ENCODE measurements around the gene POR. TPM values are rescaled to one million over a fixed set of nuclear protein-coding genes. Genes with fewer than 3 reads are reported as not detected.
A peak's percentile ranks its signal among the peaks of the same experiment; 100 is the strongest.

Gene POR
- total and polyA plus RNA-seq, 2 of the 13 experiments (the other 11 are each of a cell fraction or from before 2014, with no cell fraction given), result 145 to 266 TPM

GRCh38 chr7:76020031-76020714 lies 105.2 kb downstream of the POR start (continued):
- no peak for TF ChIP-seq FIP1L1 (IDR thresholded peaks at IDR 0.05; ENCODE audit: borderline replicate concordance, insufficient read depth, low read depth, low read length)
- no peak for TF ChIP-seq ARHGAP35 (CRISPR knock-in tag; IDR thresholded peaks at IDR 0.05; ENCODE audit: borderline replicate concordance)
- TF ChIP-seq ATF3 (CRISPR knock-in tag; IDR thresholded peaks at IDR 0.05), result no peak
- TF ChIP-seq, protein P1, sequence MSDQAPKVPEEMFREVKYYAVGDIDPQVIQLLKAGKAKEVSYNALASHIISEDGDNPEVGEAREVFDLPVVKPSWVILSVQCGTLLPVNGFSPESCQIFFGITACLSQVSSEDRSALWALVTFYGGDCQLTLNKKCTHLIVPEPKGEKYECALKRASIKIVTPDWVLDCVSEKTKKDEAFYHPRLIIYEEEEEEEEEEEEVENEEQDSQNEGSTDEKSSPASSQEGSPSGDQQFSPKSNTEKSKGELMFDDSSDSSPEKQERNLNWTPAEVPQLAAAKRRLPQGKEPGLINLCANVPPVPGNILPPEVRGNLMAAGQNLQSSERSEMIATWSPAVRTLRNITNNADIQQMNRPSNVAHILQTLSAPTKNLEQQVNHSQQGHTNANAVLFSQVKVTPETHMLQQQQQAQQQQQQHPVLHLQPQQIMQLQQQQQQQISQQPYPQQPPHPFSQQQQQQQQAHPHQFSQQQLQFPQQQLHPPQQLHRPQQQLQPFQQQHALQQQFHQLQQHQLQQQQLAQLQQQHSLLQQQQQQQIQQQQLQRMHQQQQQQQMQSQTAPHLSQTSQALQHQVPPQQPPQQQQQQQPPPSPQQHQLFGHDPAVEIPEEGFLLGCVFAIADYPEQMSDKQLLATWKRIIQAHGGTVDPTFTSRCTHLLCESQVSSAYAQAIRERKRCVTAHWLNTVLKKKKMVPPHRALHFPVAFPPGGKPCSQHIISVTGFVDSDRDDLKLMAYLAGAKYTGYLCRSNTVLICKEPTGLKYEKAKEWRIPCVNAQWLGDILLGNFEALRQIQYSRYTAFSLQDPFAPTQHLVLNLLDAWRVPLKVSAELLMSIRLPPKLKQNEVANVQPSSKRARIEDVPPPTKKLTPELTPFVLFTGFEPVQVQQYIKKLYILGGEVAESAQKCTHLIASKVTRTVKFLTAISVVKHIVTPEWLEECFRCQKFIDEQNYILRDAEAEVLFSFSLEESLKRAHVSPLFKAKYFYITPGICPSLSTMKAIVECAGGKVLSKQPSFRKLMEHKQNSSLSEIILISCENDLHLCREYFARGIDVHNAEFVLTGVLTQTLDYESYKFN (CRISPR knock-in tag; conservative IDR thresholded peaks at IDR 0.05), result no peak
- TF ChIP-seq RBFOX2 (IDR thresholded peaks at IDR 0.05; ENCODE audit: low read depth, low read length), result no peak
- no peak for TF ChIP-seq MEIS1 (CRISPR knock-in tag; IDR thresholded peaks at IDR 0.05; ENCODE audit: borderline replicate concordance)
- no peak for TF ChIP-seq REXO4 (CRISPR knock-in tag; IDR thresholded peaks at IDR 0.05; ENCODE audit: borderline replicate concordance)
- no peak for TF ChIP-seq REL (CRISPR knock-in tag; conservative IDR thresholded peaks at IDR 0.05)
- TF ChIP-seq, protein P2, sequence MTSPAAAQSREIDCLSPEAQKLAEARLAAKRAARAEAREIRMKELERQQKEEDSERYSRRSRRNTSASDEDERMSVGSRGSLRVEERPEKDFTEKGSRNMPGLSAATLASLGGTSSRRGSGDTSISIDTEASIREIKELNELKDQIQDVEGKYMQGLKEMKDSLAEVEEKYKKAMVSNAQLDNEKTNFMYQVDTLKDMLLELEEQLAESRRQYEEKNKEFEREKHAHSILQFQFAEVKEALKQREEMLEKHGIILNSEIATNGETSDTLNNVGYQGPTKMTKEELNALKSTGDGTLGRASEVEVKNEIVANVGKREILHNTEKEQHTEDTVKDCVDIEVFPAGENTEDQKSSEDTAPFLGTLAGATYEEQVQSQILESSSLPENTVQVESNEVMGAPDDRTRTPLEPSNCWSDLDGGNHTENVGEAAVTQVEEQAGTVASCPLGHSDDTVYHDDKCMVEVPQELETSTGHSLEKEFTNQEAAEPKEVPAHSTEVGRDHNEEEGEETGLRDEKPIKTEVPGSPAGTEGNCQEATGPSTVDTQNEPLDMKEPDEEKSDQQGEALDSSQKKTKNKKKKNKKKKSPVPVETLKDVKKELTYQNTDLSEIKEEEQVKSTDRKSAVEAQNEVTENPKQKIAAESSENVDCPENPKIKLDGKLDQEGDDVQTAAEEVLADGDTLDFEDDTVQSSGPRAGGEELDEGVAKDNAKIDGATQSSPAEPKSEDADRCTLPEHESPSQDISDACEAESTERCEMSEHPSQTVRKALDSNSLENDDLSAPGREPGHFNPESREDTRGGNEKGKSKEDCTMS (CRISPR knock-in tag; conservative IDR thresholded peaks at IDR 0.05), result no peak
- peak; percentile 28; the same call in 1 of the 2 replicates for TF ChIP-seq FOXA3 (CRISPR knock-in tag; IDR thresholded peaks at IDR 0.05)
- no peak for TF ChIP-seq ZBTB37 (CRISPR knock-in tag; IDR thresholded peaks at IDR 0.05)
- no peak for TF ChIP-seq CEBPB (IDR thresholded peaks at IDR 0.05; ENCODE audit: borderline replicate concordance, low read depth, low read length)
- TF ChIP-seq, protein P3, sequence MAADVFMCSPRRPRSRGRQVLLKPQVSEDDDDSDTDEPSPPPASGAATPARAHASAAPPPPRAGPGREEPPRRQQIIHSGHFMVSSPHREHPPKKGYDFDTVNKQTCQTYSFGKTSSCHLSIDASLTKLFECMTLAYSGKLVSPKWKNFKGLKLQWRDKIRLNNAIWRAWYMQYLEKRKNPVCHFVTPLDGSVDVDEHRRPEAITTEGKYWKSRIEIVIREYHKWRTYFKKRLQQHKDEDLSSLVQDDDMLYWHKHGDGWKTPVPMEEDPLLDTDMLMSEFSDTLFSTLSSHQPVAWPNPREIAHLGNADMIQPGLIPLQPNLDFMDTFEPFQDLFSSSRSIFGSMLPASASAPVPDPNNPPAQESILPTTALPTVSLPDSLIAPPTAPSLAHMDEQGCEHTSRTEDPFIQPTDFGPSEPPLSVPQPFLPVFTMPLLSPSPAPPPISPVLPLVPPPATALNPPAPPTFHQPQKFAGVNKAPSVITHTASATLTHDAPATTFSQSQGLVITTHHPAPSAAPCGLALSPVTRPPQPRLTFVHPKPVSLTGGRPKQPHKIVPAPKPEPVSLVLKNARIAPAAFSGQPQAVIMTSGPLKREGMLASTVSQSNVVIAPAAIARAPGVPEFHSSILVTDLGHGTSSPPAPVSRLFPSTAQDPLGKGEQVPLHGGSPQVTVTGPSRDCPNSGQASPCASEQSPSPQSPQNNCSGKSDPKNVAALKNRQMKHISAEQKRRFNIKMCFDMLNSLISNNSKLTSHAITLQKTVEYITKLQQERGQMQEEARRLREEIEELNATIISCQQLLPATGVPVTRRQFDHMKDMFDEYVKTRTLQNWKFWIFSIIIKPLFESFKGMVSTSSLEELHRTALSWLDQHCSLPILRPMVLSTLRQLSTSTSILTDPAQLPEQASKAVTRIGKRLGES (CRISPR knock-in tag; IDR thresholded peaks at IDR 0.05; ENCODE audit: borderline replicate concordance), result no peak
- TF ChIP-seq NFKB2 (CRISPR knock-in tag; IDR thresholded peaks at IDR 0.05; ENCODE audit: borderline replicate concordance), result no peak
- no peak for TF ChIP-seq KDM5B (CRISPR knock-in tag; IDR thresholded peaks at IDR 0.05; ENCODE audit: borderline replicate concordance)
